Neural progenitor cell (in vitro differentiated cells): ENCODE results near the gene TMEM106B. TPM values are rescaled to one million over a fixed set of nuclear protein-coding genes. Genes with fewer than 3 reads are reported as not detected.

Experiments
- DNase-seq: peaks from one replicate; pipeline ENCODE4 v3.0.0-alpha.2; 2016; ENCODE audit warnings: low spot score
- H2AFZ ChIP-seq: fragments of 200-600 bp; sonication (generic); replicated peaks from 2 replicates; pipeline ENCODE4 v1.6.1; 2016; ENCODE audit warnings: antibody characterized with exemption
- H3F3A ChIP-seq: fragments of 200-600 bp; sonication (generic); 2 replicates; pipeline ENCODE4 v1.6.1; 2016; ENCODE audit warnings: antibody characterized with exemption, low read depth
- H3K27ac ChIP-seq: fragments of 200-600 bp; sonication (generic); 2 replicates; pipeline ENCODE4 v1.5.1; 2016; ENCODE audit warnings: mild to moderate bottlenecking
- H3K27me3 ChIP-seq: fragments of 200-600 bp; sonication (generic); 2 replicates; pipeline ENCODE4 v1.6.1; 2016; ENCODE audit warnings: mild to moderate bottlenecking, moderate library complexity
- H3K36me3 ChIP-seq: fragments of 200-600 bp; sonication (generic); 2 replicates; pipeline ENCODE4 v1.5.1; 2016
- H3K4me1 ChIP-seq: fragments of 200-600 bp; sonication (generic); 2 replicates; pipeline ENCODE4 v1.6.1; 2016; ENCODE audit warnings: mixed run types
- H3K4me2 ChIP-seq: fragments of 200-600 bp; sonication (generic); 2 replicates; pipeline ENCODE4 v1.6.1; 2016
- H3K4me3 ChIP-seq: fragments of 200-600 bp; sonication (generic); 2 replicates; pipeline ENCODE4 v1.5.1; 2016
- H3K79me2 ChIP-seq: fragments of 200-600 bp; sonication (generic); 2 replicates; pipeline ENCODE4 v1.6.1; 2016; ENCODE audit warnings: low read depth
- H3K9ac ChIP-seq: fragments of 200-600 bp; sonication (generic); 2 replicates; pipeline ENCODE4 v1.6.1; 2016
- H3K9me3 ChIP-seq: fragments of 200-600 bp; sonication (generic); 2 replicates; pipeline ENCODE4 v1.5.1; 2016; ENCODE audit warnings: low read depth
- H4K20me1 ChIP-seq: fragments of 200-600 bp; sonication (generic); 2 replicates; pipeline ENCODE4 v1.6.1; 2016; ENCODE audit warnings: low read depth
- H3K27ac Mint-ChIP-seq: 3 replicates; pipeline ENCODE4 v1.8.0; 2021; ENCODE audit warnings: mixed read lengths
- H3K27me3 Mint-ChIP-seq: 2 replicates; pipeline ENCODE4 v1.8.0; 2022; ENCODE audit warnings: low read depth, mild to moderate bottlenecking, inconsistent platforms, moderate library complexity, mixed read lengths; ENCODE audit not compliant: insufficient read depth
- H3K36me3 Mint-ChIP-seq: 3 replicates; pipeline ENCODE4 v1.8.0; 2021; ENCODE audit warnings: mixed read lengths
- H3K4me1 Mint-ChIP-seq: 3 replicates; pipeline ENCODE4 v1.8.0; 2021; ENCODE audit warnings: mixed read lengths
- H3K4me3 Mint-ChIP-seq: 3 replicates; pipeline ENCODE4 v1.8.0; 2021; ENCODE audit warnings: mild to moderate bottlenecking, moderate library complexity, mixed read lengths
- H3K9me3 Mint-ChIP-seq: 3 replicates; pipeline ENCODE4 v1.8.0; 2020; ENCODE audit warnings: mixed read lengths
- EZH2 ChIP-seq: fragments of 200-600 bp; sonication (generic); IDR thresholded peaks from 2 replicates; pipeline ENCODE4 v1.6.1; 2017; ENCODE audit warnings: antibody characterized with exemption, mild to moderate bottlenecking, moderate library complexity
- EZH2phosphoT487 ChIP-seq: fragments of 200-600 bp; sonication (generic); IDR thresholded peaks from 2 replicates; pipeline ENCODE4 v1.6.1; 2017; ENCODE audit warnings: antibody characterized with exemption
- total RNA-seq: library from RNA; depleted of rRNA; stranded (reverse); fragments of >200 nt; gene quantifications from 2 replicates; pipeline ENCODE4 v1.2.3, GENCODE V29; 2015; ENCODE audit warnings: low replicate concordance
- TF ChIP-seq, protein P1 (sequence below): fragments of 200-600 bp; sonication (generic); IDR thresholded peaks from 2 replicates; pipeline ENCODE4 v1.5.1; 2017; ENCODE audit warnings: antibody characterized with exemption, mild to moderate bottlenecking

The TMEM106B gene
- total RNA-seq, 1 donor from 2014 or later = 96.5 TPM

DNA sequence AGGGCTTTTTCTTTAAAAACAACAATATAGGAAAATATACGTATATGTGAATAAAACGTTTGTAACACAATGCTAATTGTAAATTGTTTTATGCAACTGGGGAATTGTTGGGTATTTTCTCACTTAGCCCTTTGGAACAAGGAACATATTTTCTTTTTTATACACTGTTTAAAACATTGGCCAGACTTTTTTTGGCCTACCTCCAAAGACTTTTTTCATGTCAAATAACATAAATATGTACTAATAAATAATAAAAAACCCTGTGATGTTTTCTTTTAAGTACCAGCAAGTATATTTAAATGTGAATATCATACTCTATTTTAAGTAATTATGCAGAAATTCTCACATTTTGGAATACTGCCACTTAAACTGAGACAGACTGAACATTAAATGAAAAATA lies 15.7 kb downstream of the TMEM106B start:
- Histone ChIP-seq H3K9me3 (no peaks in the 10 kb centered on the region), H3K79me2 (no peaks in the 10 kb centered on the region), H3K9ac (no peak overlapping the region), H2AFZ (no peak overlapping the region), H3K27ac (no peak overlapping the region), H3K4me2 (no peak overlapping the region), H3K4me3 (no peak overlapping the region), H4K20me1 (no peaks in the 10 kb centered on the region), H3F3A (no peaks in the 10 kb centered on the region), H3K27me3 (no peaks in the 10 kb centered on the region), H3K4me1 (no peaks in the 10 kb centered on the region), H3K36me3 (peaks cover 10% of the 10 kb centered on the region)
- TF ChIP-seq EZH2 (no peak), EZH2phosphoT487 (no peak)
- TF ChIP-seq, protein P1, sequence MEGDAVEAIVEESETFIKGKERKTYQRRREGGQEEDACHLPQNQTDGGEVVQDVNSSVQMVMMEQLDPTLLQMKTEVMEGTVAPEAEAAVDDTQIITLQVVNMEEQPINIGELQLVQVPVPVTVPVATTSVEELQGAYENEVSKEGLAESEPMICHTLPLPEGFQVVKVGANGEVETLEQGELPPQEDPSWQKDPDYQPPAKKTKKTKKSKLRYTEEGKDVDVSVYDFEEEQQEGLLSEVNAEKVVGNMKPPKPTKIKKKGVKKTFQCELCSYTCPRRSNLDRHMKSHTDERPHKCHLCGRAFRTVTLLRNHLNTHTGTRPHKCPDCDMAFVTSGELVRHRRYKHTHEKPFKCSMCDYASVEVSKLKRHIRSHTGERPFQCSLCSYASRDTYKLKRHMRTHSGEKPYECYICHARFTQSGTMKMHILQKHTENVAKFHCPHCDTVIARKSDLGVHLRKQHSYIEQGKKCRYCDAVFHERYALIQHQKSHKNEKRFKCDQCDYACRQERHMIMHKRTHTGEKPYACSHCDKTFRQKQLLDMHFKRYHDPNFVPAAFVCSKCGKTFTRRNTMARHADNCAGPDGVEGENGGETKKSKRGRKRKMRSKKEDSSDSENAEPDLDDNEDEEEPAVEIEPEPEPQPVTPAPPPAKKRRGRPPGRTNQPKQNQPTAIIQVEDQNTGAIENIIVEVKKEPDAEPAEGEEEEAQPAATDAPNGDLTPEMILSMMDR = no peak
- H3K4me3 Mint-ChIP-seq = no peak overlapping the region
- H3K27me3 Mint-ChIP-seq = no peaks in the 10 kb centered on the region
- no peak overlapping the region for H3K27ac Mint-ChIP-seq
- no peaks in the 10 kb centered on the region for H3K4me1 Mint-ChIP-seq
- no peak for DNase-seq
- H3K9me3 Mint-ChIP-seq = peaks cover 14% of the 10 kb centered on the region
- H3K36me3 Mint-ChIP-seq = peaks cover 30% of the 10 kb centered on the region

DNA sequence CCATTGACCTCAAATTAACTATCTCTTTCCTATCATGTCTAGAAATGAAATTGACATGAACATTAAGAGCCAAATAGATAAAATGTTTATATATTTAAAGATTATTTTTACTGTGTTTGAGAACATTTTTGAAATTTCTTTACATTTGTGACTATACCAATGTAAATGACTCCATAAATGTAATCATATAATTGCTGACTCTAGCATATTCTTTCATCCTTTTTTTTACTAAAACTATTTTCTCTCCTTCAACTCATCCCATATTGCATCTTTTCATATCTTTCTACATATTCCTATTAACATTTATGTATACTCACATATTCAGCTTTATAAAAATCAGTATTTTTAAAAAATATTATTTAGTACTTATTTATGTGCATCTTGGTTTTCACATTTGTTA lies 16.9 kb downstream of the TMEM106B start:
- H3K4me3 Mint-ChIP-seq = no peak overlapping the region
- no peak for DNase-seq
- Histone ChIP-seq H3K36me3 (peaks cover 11% of the 10 kb centered on the region), H3K27me3 (no peaks in the 10 kb centered on the region), H3K9me3 (no peaks in the 10 kb centered on the region), H3K9ac (no peak overlapping the region), H3K79me2 (no peaks in the 10 kb centered on the region), H4K20me1 (no peaks in the 10 kb centered on the region), H2AFZ (no peak overlapping the region), H3F3A (no peaks in the 10 kb centered on the region), H3K4me2 (no peak overlapping the region), H3K4me1 (no peaks in the 10 kb centered on the region), H3K4me3 (no peak overlapping the region), H3K27ac (no peak overlapping the region)
- no peak overlapping the region for H3K27ac Mint-ChIP-seq
- H3K9me3 Mint-ChIP-seq = peaks cover 14% of the 10 kb centered on the region
- peaks cover 30% of the 10 kb centered on the region for H3K36me3 Mint-ChIP-seq
- no peaks in the 10 kb centered on the region for H3K27me3 Mint-ChIP-seq
- TF ChIP-seq EZH2phosphoT487 (no peak), EZH2 (no peak)
- TF ChIP-seq, protein P1 = no peak
- H3K4me1 Mint-ChIP-seq = no peaks in the 10 kb centered on the region

DNA sequence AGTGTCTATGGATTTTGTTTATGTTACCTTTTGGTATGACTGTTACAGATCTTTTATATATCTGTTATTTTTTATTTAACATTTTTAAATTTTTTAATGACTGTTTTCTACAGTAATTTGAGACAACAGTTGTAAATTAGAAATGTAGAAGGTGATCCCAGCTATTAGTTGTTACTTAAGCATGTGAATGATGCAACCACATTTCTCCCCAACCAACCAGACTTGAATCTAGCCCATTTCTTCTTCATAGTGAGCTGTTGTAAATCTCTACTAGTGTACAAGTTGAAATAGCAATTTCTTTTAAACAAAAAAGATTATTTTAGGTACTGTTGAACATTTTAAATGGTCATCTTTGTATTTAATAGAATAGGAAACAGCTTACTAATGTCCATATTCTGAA lies 18.0 kb downstream of the TMEM106B start:
- H2AFZ ChIP-seq = no peak overlapping the region
- H3F3A ChIP-seq = no peaks in the 10 kb centered on the region
- H3K27ac ChIP-seq = no peak overlapping the region
- Mint-ChIP-seq H3K4me1 (no peaks in the 10 kb centered on the region), H3K36me3 (peaks cover 26% of the 10 kb centered on the region), H3K4me3 (no peak overlapping the region), H3K9me3 (peaks cover 14% of the 10 kb centered on the region), H3K27ac (no peak overlapping the region), H3K27me3 (no peaks in the 10 kb centered on the region)
- no peak overlapping the region for H3K4me3 ChIP-seq
- no peak for TF ChIP-seq EZH2
- no peaks in the 10 kb centered on the region for H4K20me1 ChIP-seq
- peaks cover 9% of the 10 kb centered on the region for H3K36me3 ChIP-seq
- H3K79me2 ChIP-seq = no peaks in the 10 kb centered on the region
- H3K27me3 ChIP-seq = no peaks in the 10 kb centered on the region
- no peaks in the 10 kb centered on the region for H3K9me3 ChIP-seq
- no peak overlapping the region for H3K4me2 ChIP-seq
- H3K9ac ChIP-seq = no peak overlapping the region
- H3K4me1 ChIP-seq = no peaks in the 10 kb centered on the region
- DNase-seq = no peak

DNA sequence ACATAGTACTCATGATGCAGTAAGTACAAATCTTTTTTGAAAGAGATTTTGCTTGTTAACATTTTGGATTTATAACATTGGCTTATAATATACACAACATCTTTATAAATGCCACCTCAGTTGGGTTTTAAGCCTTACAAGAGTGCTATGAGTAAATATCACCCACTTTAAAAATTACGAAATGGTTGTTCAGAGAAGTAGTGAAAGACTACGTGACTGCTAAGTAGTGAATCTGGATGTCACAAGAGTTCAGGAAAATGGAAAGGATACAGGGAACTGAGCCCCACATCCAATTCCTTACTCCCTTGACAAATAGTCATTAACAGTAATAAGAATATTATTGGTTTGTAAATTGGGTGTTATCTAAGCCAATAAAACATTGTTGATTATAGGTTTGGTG lies 20.0 kb downstream of the TMEM106B start:
- Histone ChIP-seq H2AFZ (no peak overlapping the region), H3K4me1 (no peaks in the 10 kb centered on the region), H3K27me3 (no peaks in the 10 kb centered on the region), H3K9ac (no peak overlapping the region), H4K20me1 (no peaks in the 10 kb centered on the region), H3K79me2 (no peaks in the 10 kb centered on the region), H3K4me2 (no peak overlapping the region), H3F3A (no peaks in the 10 kb centered on the region), H3K27ac (no peak overlapping the region), H3K4me3 (no peak overlapping the region), H3K36me3 (peaks cover 3% of the 10 kb centered on the region), H3K9me3 (no peaks in the 10 kb centered on the region)
- H3K9me3 Mint-ChIP-seq = peaks cover 2% of the 10 kb centered on the region
- TF ChIP-seq EZH2 = no peak
- no peak for TF ChIP-seq EZH2phosphoT487
- no peak for DNase-seq
- no peak overlapping the region for H3K4me3 Mint-ChIP-seq
- H3K27me3 Mint-ChIP-seq = no peaks in the 10 kb centered on the region
- H3K4me1 Mint-ChIP-seq = no peaks in the 10 kb centered on the region
- H3K36me3 Mint-ChIP-seq = peaks cover 9% of the 10 kb centered on the region
- H3K27ac Mint-ChIP-seq = no peak overlapping the region
